Measurements from ENCODE around the gene DCC.

DNA sequence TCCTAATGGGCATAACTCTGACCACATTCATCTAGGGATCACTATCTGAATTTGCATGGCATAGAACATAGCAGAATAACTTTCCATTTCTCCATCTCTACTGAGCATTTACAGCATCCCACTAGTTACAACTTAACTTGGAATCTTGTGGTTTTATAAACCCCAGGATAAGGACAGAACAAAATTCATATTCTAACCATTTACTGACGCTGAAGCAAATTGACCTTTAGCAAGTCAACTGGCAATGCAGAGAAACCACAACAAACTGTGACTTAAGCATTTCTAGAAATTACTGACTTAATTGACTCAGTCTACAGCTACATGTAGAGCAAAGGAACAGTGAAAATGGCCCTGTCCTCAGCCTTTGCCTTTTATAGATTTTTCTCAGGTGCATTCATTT lies 61.2 kb downstream of the DCC start:
- TF ChIP-seq SP1 (IDR thresholded peaks at IDR 0.05) (no peak), NFRKB (IDR thresholded peaks at IDR 0.05) (no peak), ELF4 (IDR thresholded peaks at IDR 0.05) (no peak), ARNT (IDR thresholded peaks at IDR 0.05) (no peak), FOXM1 (IDR thresholded peaks at IDR 0.05; ENCODE audit: borderline replicate concordance) (no peak), SUZ12 (IDR thresholded peaks at IDR 0.05) (no peak), LEF1 (IDR thresholded peaks at IDR 0.05; ENCODE audit: borderline replicate concordance) (no peak), BHLHE40 (IDR thresholded peaks at IDR 0.05; ENCODE audit: borderline replicate concordance) (no peak), L3MBTL2 (conservative IDR thresholded peaks at IDR 0.05) (no peak), FOXA1 (IDR thresholded peaks at IDR 0.05) (no peak)
- TF ChIP-seq, protein P1, sequence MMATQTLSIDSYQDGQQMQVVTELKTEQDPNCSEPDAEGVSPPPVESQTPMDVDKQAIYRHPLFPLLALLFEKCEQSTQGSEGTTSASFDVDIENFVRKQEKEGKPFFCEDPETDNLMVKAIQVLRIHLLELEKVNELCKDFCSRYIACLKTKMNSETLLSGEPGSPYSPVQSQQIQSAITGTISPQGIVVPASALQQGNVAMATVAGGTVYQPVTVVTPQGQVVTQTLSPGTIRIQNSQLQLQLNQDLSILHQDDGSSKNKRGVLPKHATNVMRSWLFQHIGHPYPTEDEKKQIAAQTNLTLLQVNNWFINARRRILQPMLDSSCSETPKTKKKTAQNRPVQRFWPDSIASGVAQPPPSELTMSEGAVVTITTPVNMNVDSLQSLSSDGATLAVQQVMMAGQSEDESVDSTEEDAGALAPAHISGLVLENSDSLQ (IDR thresholded peaks at IDR 0.05), result no peak

Measured in HEK293T (cell line).